CD4-positive, alpha-beta memory T cell (primary cell): ENCODE data around the gene ZNF710. TPM values are rescaled to one million over a fixed set of nuclear protein-coding genes. Genes with fewer than 3 reads are reported as not detected.

Source experiments
- CTCF ChIA-PET: fragments of 350-600 bp; sonication (Branson Sonifier 250); formaldehyde crosslinking; loops from one replicate; lab custom pipeline; 2021; ENCODE audit warnings: inconsistent platforms; ENCODE audit not compliant: partially characterized antibody; lab: Charles Lee
- POLR2A ChIA-PET: fragments of 350-600 bp; sonication (Branson Sonifier 250); formaldehyde crosslinking; loops from one replicate; lab custom pipeline; 2021; ENCODE audit not compliant: partially characterized antibody; lab: Charles Lee
- DNase-seq, 5 donors: peaks; one replicate each; pipeline versions ENCODE4 v3.0.0 to v3.0.0-alpha.2; 2020 to 2022; ENCODE audit warnings: mixed read lengths in 1 of 5
- H3K27ac ChIP-seq: one replicate; pipeline ENCODE4 v1.7.0; 2013; ENCODE audit warnings: low read depth, low read length
- H3K27me3 ChIP-seq: 2 replicates; pipeline ENCODE4 v1.7.0; 2013; ENCODE audit warnings: mild to moderate bottlenecking, low read length, moderate library complexity; ENCODE audit not compliant: insufficient read depth
- H3K36me3 ChIP-seq: 2 replicates; pipeline ENCODE4 v1.7.0; 2013; ENCODE audit warnings: mild to moderate bottlenecking, low read length, moderate library complexity; ENCODE audit not compliant: insufficient read depth
- H3K4me1 ChIP-seq: 2 replicates; pipeline ENCODE4 v1.7.0; 2013; ENCODE audit warnings: mild to moderate bottlenecking, low read length, moderate library complexity; ENCODE audit not compliant: insufficient read depth
- H3K4me3 ChIP-seq, 2 donors: one replicate each; pipeline ENCODE4 v1.7.0; 2013; ENCODE audit warnings: low read length in 2 of 2, mild to moderate bottlenecking in 1 of 2
- H3K9me3 ChIP-seq, 2 donors: one replicate each; pipeline ENCODE4 v1.7.0; 2013; ENCODE audit warnings: low read length in 2 of 2, control low read depth in 1 of 2; ENCODE audit not compliant: control insufficient read depth in 1 of 2
- H3K27ac Mint-ChIP-seq, 7 donors: one replicate each; pipeline ENCODE4 v1.8.0; 2020 to 2021; ENCODE audit warnings: mixed read lengths in 7 of 7, mild to moderate bottlenecking in 6 of 7, inconsistent platforms in 3 of 7, moderate library complexity in 3 of 7
- H3K27me3 Mint-ChIP-seq, 2 donors: one replicate each; pipeline ENCODE4 v1.8.0; 2020 to 2021; ENCODE audit warnings: mixed read lengths in 2 of 2
- H3K36me3 Mint-ChIP-seq, 2 donors: one replicate each; pipeline ENCODE4 v1.8.0; 2020 to 2021; ENCODE audit warnings: mixed read lengths in 2 of 2, inconsistent platforms in 1 of 2, mild to moderate bottlenecking in 1 of 2
- H3K4me1 Mint-ChIP-seq, 4 donors: one replicate each; pipeline ENCODE4 v1.8.0; 2020 to 2021; ENCODE audit warnings: mixed read lengths in 4 of 4, mild to moderate bottlenecking in 1 of 4
- H3K4me3 Mint-ChIP-seq, 8 donors: one replicate each; pipeline ENCODE4 v1.8.0; 2020 to 2021; ENCODE audit warnings: mixed read lengths in 8 of 8, mild to moderate bottlenecking in 7 of 8, moderate library complexity in 6 of 8, inconsistent platforms in 3 of 8
- H3K9me3 Mint-ChIP-seq, 8 donors: one replicate each; pipeline ENCODE4 v1.8.0; 2020 to 2021; ENCODE audit warnings: mixed read lengths in 8 of 8, mild to moderate bottlenecking in 5 of 8, inconsistent platforms in 3 of 8, moderate library complexity in 1 of 8
- intact Hi-C: fragments of 100-400 bp; cut with micrococcal nuclease; formaldehyde crosslinking; loops from one replicate; pipeline ENCODE4 v1.15.1; 2023
- polyA plus RNA-seq, 2 donors: library from polyadenylated mRNA; unstranded; fragments of 300-500 nt; fragmentation: Illumina TruSeq; gene quantifications; one replicate each; pipeline ENCODE4 v1.2.3, GENCODE V29; 2021
- total RNA-seq, 2 experiments: library from RNA; stranded (reverse); gene quantifications; one replicate each; pipeline ENCODE4 v1.2.3, GENCODE V29; 2021

The ZNF710 gene
- total and polyA plus RNA-seq, 4 experiments from 2014 or later = 0.10 to 19.7 (median 10.9) TPM

DNA sequence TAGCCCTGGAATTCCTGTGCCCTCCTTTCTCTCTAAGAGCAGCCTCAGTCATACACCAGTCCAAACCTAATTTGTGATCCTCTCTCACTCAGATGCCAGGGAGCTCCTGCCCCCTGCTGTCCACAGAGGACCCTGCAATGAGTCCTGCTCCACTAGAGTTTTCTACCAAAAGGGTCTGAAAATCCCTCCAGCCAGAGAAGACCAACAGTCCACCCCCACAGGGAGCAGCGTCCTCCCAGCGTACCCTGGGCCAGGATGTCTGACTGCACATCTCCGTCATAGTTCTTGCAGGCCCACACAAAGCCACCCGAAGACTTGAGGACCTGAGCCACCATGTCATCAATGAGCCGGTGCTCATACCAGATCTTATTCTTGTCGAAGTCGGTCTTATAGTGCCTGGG lies 85.7 kb downstream of the ZNF710 start:
- peaks cover 6 to 24% (median 7%) of the 10 kb centered on the region in 4 donors for H3K4me1 Mint-ChIP-seq
- no peak overlapping the region for H3K27ac ChIP-seq
- ChIA-PET CTCF (interaction anchor here (0.7 to 2.5 kb wide), 10 partner anchors 12 to 347 kb away, joined by 3 to 10 read pairs (median 4); no protein-coding TSS in a partner anchor), POLR2A (interaction anchor here (1.0 to 1.3 kb wide), 2 partner anchors 27 to 84 kb away, joined by 3 read pairs; no protein-coding TSS in a partner anchor)
- H3K27me3 ChIP-seq = no peaks in the 10 kb centered on the region
- H3K27me3 Mint-ChIP-seq = no peaks in the 10 kb centered on the region
- no peaks in the 10 kb centered on the region for H3K4me1 ChIP-seq
- no peaks in the 10 kb centered on the region for H3K9me3 ChIP-seq
- H3K9me3 Mint-ChIP-seq = no peaks in the 10 kb centered on the region
- H3K36me3 Mint-ChIP-seq = peaks cover 27 to 70% of the 10 kb centered on the region in 2 donors
- H3K36me3 ChIP-seq = peaks cover 73% of the 10 kb centered on the region
- H3K4me3 Mint-ChIP-seq = peak overlapping the region in 1 of 8 donors; percentile 2
- DNase-seq = peak in 2 of 5 donors; percentile 45 to 50
- no peak overlapping the region for H3K4me3 ChIP-seq
- peak overlapping the region; percentile 56 to 86 (median 72) for H3K27ac Mint-ChIP-seq
- intact Hi-C loops = loop anchor here (1.0 to 5.0 kb wide), 3 partner anchors 189 to 325 kb away; no protein-coding TSS in a partner anchor

DNA sequence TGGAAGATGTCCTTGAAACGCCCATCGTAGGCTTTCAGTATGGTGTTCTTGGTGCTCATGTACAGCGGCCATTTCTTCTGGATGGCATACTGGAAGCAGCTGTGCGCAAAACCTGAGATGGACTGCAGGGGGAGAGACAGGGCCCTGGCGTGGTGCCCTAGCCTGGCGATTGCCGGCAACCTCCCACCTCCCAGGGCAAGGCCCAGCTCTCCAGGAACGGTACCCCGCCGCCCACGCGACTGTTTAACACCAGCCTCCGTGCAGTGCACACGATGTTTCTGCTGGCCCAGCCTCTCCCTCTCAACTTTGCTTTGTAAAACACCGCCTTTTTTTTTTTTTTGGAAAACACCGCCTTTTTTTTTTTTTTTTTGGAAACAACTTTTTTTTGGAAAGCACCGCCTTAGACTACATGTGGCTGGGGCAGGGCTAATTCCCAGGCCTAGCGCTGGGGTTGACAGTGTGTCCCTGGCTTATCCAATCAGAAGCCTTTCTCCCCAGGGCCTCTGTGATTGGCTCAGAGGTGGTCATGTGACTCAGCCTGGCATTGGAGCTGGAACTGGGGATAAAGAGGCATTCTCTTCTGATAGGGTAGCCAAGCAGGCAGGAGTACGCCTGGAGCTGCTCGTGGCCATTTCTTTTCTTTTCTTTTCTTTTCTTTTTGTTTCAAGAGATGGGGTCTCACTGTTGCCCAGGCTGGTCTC lies 86.5 kb downstream of the ZNF710 start:
- Histone ChIP-seq H3K27me3 (no peaks in the 10 kb centered on the region), H3K4me3 (no peak overlapping the region), H3K36me3 (peaks cover 73% of the 10 kb centered on the region), H3K4me1 (no peaks in the 10 kb centered on the region), H3K27ac (no peak overlapping the region), H3K9me3 (no peaks in the 10 kb centered on the region)
- intact Hi-C loops = loop anchor here (1.0 to 5.0 kb wide), 3 partner anchors 189 to 325 kb away; no protein-coding TSS in a partner anchor
- Mint-ChIP-seq H3K36me3 (peaks cover 27 to 68% of the 10 kb centered on the region in 2 donors), H3K4me3 (no peak overlapping the region), H3K27ac (peak overlapping the region; percentile 37 to 83 (median 57)), H3K27me3 (no peaks in the 10 kb centered on the region), H3K9me3 (no peaks in the 10 kb centered on the region), H3K4me1 (peaks cover 8 to 24% (median 10%) of the 10 kb centered on the region in 4 donors)
- DNase-seq = peak in 1 of 5 donors; percentile 57
- ChIA-PET POLR2A (interaction anchor here (1.0 to 1.3 kb wide), 3 partner anchors 11 to 85 kb away, joined by 3 read pairs; no protein-coding TSS in a partner anchor), CTCF (interaction anchor here (0.7 to 2.4 kb wide), 6 partner anchors 11 to 348 kb away, joined by 4 to 10 read pairs (median 5); no protein-coding TSS in a partner anchor)

DNA sequence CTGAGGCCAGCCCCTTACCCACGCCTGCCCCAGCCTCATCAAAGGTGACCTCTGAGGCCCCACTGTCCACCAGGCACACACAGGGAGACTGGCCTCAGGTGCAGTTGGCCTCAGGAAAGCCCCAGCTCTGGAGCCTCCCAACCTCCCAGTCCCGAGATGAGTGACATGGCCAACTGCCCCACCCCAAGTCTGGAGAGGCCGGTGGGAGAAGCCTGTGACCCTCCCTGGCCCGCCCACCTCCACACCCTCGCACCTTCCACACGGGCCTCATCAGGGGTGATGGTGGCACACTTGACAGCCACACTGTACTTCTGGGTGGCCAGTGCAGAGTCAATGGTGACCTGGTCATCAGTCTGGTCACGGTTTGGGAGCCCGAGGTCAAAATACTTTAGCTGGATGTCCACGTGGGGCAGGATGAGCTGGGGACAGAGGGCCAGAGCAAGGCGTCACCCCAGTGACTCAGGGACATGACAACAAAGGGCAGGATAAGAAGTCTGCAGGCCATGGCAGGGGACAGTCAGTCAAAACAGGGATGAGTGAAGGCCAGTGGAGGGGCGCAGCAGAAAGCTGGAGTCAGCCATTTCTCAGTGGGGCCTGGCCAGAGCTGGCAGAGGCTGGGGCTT lies 89.2 kb downstream of the ZNF710 start:
- H3K27ac ChIP-seq = no peak overlapping the region
- H3K27me3 ChIP-seq = no peaks in the 10 kb centered on the region
- H3K4me1 Mint-ChIP-seq = peaks cover 19 to 48% (median 27%) of the 10 kb centered on the region in 4 donors
- ChIA-PET POLR2A (no interaction called here), CTCF (interaction anchor here (0.9 to 1.8 kb wide), 3 partner anchors 12 to 192 kb away, joined by 3 to 6 read pairs (median 3); no protein-coding TSS in a partner anchor)
- peaks cover 51% of the 10 kb centered on the region for H3K36me3 ChIP-seq
- H3K4me1 ChIP-seq = peaks cover 13% of the 10 kb centered on the region
- no peaks in the 10 kb centered on the region for H3K9me3 Mint-ChIP-seq
- intact Hi-C loops = no loop called here
- no peaks in the 10 kb centered on the region for H3K9me3 ChIP-seq
- no peak overlapping the region for H3K4me3 ChIP-seq
- DNase-seq = no peak
- H3K27me3 Mint-ChIP-seq = no peaks in the 10 kb centered on the region
- H3K4me3 Mint-ChIP-seq = no peak overlapping the region
- H3K36me3 Mint-ChIP-seq = peaks cover 23 to 51% of the 10 kb centered on the region in 2 donors
- H3K27ac Mint-ChIP-seq = peak overlapping the region in 3 of 7 donors; percentile 40 to 71 (median 42)

DNA sequence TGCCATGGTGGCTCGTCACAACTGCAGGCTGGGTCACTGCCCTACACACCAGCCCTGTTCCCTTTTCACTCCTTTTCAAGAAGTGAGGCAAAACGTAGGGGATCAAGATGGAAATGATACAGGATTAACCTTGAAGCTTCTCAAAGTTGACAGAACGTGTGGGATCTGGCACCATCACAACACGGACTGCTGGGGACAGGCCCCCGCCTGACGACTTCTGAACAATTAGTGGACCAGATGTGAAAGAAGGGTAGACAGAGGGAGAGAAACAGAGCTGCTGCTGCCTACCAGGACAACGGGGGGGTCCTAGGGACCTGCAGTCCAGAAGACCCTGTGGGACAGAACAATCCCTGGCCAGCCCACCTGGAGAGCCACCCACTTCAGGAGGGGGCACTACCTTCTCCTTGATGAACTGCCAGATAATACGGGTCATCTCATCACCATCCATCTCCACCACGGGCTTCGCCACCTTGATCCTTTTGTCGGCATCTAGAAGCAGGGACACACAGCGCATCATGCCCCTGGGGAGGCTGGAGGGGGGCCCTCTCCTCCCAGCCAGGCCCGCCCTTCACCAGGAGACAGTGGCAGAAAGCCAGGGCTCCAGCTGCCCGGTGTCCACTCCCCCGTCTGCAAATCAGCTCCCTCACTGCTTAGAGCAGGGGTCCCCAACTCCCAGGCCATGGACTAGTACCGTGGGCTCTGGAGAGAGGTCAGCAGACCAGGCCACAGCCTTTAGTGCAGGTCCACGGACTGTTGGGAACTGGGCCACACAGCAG lies 90.2 kb downstream of the ZNF710 start:
- no peak for DNase-seq
- Mint-ChIP-seq H3K4me1 (peaks cover 27 to 58% (median 35%) of the 10 kb centered on the region in 4 donors), H3K9me3 (no peaks in the 10 kb centered on the region), H3K27me3 (no peaks in the 10 kb centered on the region), H3K4me3 (no peak overlapping the region), H3K36me3 (peaks cover 18 to 45% of the 10 kb centered on the region in 2 donors), H3K27ac (peak overlapping the region in 4 of 7 donors; percentile 29 to 71 (median 50))
- Histone ChIP-seq H3K9me3 (no peaks in the 10 kb centered on the region), H3K27ac (no peak overlapping the region), H3K4me1 (peaks cover 23% of the 10 kb centered on the region), H3K27me3 (no peaks in the 10 kb centered on the region), H3K4me3 (no peak overlapping the region), H3K36me3 (peaks cover 45% of the 10 kb centered on the region)
- CTCF ChIA-PET = interaction anchor here (0.8 to 1.8 kb wide), 5 partner anchors 9 to 193 kb away, joined by 3 to 6 read pairs (median 3); no protein-coding TSS in a partner anchor
- POLR2A ChIA-PET = interaction anchor here (1.2 kb wide), 1 partner anchor 11 kb away, joined by 3 read pairs; the partner anchor contains the start of gene IDH2
- intact Hi-C loops = no loop called here

DNA sequence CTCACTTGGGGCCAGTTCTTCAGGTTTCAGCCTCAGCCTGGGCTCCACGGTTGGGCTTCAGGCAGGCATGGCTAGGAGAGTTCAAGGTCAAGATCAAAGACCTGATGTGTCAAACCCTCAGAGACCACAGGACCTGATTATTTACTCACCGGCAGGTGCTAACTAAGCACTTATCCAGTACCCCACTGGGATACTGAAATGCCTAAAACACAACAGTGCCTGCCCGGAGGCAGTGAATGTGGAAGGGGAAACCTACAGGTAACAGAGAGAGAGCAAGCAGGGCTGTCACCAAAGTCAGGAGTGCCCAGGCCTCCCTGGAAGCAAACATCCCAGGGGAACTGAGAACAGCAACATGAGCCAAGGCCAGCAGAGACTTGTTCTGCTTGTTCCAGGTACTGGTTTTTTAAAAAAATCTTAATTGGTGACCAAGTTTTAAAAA lies 94.4 kb downstream of the ZNF710 start:
- H3K27ac ChIP-seq = peak overlapping the region; percentile 65
- CTCF ChIA-PET = interaction anchor here (1.0 kb wide), 1 partner anchor 24 kb away, joined by 4 read pairs; no protein-coding TSS in a partner anchor

DNA sequence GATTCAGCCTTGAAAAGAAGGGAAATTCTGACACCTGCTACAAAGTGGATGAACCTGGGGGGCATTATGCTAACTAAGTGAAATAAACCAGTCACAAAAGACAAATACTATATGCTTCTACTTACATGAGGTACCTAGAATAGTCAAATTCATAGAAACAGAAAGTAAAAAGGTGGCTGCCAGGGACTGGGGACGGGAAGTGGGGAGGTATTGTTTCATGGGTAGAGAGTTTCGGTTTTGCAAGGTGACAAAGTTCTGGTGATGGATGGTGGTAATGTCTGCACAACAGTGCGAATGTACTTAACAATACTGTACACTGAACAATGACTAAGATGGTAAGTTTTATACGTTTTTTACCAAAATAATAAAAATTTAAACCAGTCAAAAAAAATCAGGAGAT lies 96.4 kb downstream of the ZNF710 start:
- Histone ChIP-seq H3K27ac (peak overlapping the region; percentile 65), H3K9me3 (no peaks in the 10 kb centered on the region), H3K4me1 (peaks cover 76% of the 10 kb centered on the region), H3K27me3 (no peaks in the 10 kb centered on the region), H3K36me3 (no peaks in the 10 kb centered on the region), H3K4me3 (peak overlapping the region; percentile 13 to 15)
- Mint-ChIP-seq H3K27ac (peak overlapping the region; percentile 86 to 100 (median 98)), H3K9me3 (peaks cover 0 to 2% (median 0%) of the 10 kb centered on the region in 8 donors), H3K36me3 (peaks cover 0 to 12% of the 10 kb centered on the region in 2 donors), H3K27me3 (peaks cover 0 to 1% of the 10 kb centered on the region in 2 donors), H3K4me3 (peak overlapping the region; percentile 64 to 97 (median 90)), H3K4me1 (peaks cover 59 to 87% (median 71%) of the 10 kb centered on the region in 4 donors)
- DNase-seq = peak; percentile 78 to 89 (median 80)
- ChIA-PET CTCF (no interaction called here), POLR2A (interaction anchor here (0.9 kb wide), 2 partner anchors 26 to 204 kb away, joined by 3 to 5 read pairs; partner anchors contain the start of gene AP3S2)
- intact Hi-C loops = loop anchor here (5.0 kb wide), 1 partner anchor 35 kb away; no protein-coding TSS in a partner anchor

More for the DNA sequence above, 94.4 kb downstream of the ZNF710 start:
- POLR2A ChIA-PET = interaction anchor here (0.9 kb wide), 1 partner anchor 94 kb away, joined by 3 read pairs; the partner anchor contains the start of gene ZNF710
- Histone ChIP-seq H3K27me3 (no peaks in the 10 kb centered on the region), H3K4me3 (no peak overlapping the region), H3K36me3 (peaks cover 8% of the 10 kb centered on the region), H3K9me3 (no peaks in the 10 kb centered on the region), H3K4me1 (peaks cover 65% of the 10 kb centered on the region)
- peak in 1 of 5 donors; percentile 56 for DNase-seq
- H3K4me1 Mint-ChIP-seq = peaks cover 53 to 76% (median 65%) of the 10 kb centered on the region in 4 donors
- H3K27me3 Mint-ChIP-seq = peaks cover 0 to 1% of the 10 kb centered on the region in 2 donors
- H3K36me3 Mint-ChIP-seq = peaks cover 5 to 19% of the 10 kb centered on the region in 2 donors
- peak overlapping the region; percentile 86 to 99 (median 94) for H3K27ac Mint-ChIP-seq
- H3K9me3 Mint-ChIP-seq = peaks cover 0 to 2% (median 0%) of the 10 kb centered on the region in 8 donors
- intact Hi-C loops = loop anchor here (5.0 kb wide), 1 partner anchor 33 kb away; no protein-coding TSS in a partner anchor
- peak overlapping the region; percentile 52 to 84 (median 66) for H3K4me3 Mint-ChIP-seq
